Skeletal muscle cell (primary cell): ENCODE results near the gene ARMC5.
"Not testable (repeated sequence)": the region's sequence is repeated elsewhere in the genome, so short reads cannot be mapped to it uniquely, and the experiment has no call there.

ENCODE experiments used
- DNase-seq: peaks from one replicate; pipeline ENCODE4 v3.0.0-alpha.2; 2010; ENCODE audit warnings: low read depth
- H3K4me3 ChIP-seq: 2 replicates; pipeline ENCODE4 v1.5.1; 2011; ENCODE audit warnings: low read depth, mild to moderate bottlenecking, control low read depth, low read length, moderate library complexity

Gene ARMC5, protein sequence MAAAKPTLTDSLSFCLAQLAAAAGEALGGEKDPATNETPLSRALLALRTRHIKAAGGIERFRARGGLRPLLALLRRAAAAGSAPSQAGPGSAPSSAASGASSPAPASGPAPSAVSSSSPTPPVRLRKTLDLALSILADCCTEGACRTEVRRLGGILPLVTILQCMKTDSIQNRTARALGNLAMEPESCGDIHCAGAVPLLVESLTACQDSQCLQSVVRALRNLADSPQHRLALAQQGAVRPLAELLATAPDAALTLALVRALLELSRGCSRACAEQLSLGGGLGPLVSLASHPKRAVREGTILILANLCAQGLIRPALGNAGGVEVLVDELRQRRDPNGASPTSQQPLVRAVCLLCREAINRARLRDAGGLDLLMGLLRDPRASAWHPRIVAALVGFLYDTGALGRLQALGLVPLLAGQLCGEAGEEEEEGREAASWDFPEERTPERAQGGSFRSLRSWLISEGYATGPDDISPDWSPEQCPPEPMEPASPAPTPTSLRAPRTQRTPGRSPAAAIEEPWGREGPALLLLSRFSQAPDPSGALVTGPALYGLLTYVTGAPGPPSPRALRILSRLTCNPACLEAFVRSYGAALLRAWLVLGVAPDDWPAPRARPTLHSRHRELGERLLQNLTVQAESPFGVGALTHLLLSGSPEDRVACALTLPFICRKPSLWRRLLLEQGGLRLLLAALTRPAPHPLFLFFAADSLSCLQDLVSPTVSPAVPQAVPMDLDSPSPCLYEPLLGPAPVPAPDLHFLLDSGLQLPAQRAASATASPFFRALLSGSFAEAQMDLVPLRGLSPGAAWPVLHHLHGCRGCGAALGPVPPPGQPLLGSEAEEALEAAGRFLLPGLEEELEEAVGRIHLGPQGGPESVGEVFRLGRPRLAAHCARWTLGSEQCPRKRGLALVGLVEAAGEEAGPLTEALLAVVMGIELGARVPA

GRCh38 chr16:31458844-31459686 is at the start of gene ARMC5:
Gene ARMC5 (plus strand): TSS chr16:31459501. CDS start chr16:31459525, 24 bp downstream.
- peak; percentile 95 for DNase-seq
- peak within 1 kb of the TSS; percentile 79 for H3K4me3 ChIP-seq

GRCh38 chr16:31410082-31410481 is 49.2 kb upstream of the ARMC5 start:
- H3K4me3 ChIP-seq: no peak overlapping the region
- no peak for DNase-seq

DNA sequence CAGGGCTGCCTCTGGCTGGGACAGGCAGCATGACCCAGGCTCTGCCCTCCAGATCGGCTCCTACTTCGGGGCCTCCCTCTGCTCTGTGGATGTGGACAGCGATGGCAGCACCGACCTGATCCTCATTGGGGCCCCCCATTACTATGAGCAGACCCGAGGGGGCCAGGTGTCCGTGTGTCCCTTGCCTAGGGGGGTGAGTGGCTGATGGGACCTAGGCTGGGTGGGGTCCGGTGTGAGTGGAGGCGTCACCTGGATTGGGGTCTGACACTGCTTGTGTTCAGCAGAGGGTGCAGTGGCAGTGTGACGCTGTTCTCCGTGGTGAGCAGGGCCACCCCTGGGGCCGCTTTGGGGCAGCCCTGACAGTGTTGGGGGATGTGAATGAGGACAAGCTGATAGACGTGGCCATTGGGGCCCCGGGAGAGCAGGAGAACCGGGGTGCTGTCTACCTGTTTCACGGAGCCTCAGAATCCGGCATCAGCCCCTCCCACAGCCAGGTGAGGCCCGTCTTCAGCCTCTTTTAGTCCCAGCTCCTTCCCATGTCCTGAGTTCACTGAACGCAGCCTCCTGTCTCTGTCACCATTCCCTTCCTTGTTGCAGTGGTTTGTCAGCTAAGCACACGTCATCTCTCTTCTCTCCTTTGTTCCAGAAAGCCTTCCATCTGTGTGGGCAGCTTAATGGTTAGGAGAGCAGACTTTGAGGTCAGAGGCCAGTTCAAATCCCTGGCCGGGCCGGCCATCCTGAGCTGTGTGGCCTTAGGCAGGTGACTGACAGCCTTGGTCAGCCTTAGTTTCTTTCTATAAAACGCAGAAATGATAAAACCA is 48.1 kb upstream of the ARMC5 start:
- H3K4me3 ChIP-seq: no peak overlapping the region
- no peak for DNase-seq

GRCh38 chr16:31412750-31413149 is 46.6 kb upstream of the ARMC5 start:
- H3K4me3 ChIP-seq: no peak overlapping the region
- DNase-seq: no peak

- H3K4me3 ChIP-seq: no peak overlapping the region
- no peak for DNase-seq
These were observed 45.9 kb upstream of the ARMC5 start for GRCh38 chr16:31413381-31413780.

DNA sequence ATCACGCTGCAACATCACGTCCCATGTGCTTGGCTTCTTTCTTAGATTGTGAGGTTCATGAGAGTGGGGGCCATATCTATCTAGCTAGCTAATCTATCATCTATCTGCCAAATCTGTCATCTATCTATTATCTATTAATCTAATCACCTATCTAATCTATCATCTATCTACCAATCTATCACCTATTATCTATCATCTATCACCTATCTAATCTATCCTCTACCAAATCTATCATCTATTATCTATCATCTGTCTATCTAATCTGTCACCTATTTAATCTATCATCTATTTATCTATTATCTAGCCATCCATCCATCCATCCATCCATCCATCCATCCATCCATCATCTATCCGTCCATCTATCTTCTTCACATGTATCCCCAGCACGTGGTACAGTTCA is 45.4 kb upstream of the ARMC5 start:
- no peak overlapping the region for H3K4me3 ChIP-seq
- DNase-seq: no peak

DNA sequence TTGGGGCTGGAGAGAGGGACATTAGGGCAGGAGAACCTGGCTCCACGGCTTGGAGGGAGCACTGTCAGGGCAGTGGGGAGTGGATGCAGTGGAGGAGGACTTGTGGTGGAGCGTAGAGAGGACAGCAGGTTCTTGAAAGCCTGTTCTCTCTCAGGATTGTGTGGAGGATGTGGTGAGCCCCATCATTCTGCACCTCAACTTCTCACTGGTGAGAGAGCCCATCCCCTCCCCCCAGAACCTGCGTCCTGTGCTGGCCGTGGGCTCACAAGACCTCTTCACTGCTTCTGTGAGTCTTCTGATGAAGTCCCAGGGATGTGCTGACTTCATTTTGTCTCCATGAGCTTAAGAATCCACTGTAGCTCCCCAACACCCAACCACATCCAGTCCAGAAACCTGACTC is 44.6 kb upstream of the ARMC5 start:
- H3K4me3 ChIP-seq: no peak overlapping the region
- DNase-seq: no peak

GRCh38 chr16:31416371-31416770 is 42.9 kb upstream of the ARMC5 start:
- no peak overlapping the region for H3K4me3 ChIP-seq
- DNase-seq: no peak

DNA sequence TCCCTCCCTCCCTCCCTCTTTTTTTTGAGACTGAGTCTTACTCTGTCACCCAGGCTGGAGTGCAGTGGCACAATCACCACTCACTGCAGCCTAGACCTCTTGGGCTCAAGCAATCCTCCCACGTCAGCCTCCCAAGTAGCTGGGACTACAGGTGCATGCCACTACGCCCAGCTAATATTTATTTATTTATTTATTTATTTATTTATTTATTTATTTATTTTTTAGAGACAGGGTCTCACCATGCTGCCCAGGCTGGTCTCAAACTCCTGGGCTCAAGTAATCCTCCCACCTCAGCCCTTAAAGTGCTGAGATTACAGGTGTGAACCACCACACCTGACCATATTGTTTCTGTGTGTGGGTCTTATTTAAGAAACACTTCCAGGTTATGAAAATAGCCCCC is 42.3 kb upstream of the ARMC5 start:
- H3K4me3 ChIP-seq, DNase-seq: not testable (repeated sequence)

DNA sequence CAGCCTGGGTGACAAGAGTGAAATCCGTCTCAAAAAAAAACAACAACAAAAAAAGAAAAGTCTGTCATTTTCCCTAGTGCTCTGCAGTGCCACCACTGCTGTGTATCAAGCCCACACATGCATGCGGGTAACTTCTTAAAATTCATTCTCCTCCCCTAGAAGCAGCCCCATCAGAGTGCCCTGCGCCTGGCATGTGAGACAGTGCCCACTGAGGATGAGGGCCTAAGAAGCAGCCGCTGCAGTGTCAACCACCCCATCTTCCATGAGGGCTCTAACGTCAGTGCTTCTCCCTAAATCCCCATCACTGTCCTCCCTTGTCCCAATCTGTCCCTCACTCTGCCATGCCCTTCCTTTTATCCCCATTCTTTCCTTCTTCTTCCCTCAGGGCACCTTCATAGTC is 41.4 kb upstream of the ARMC5 start:
- DNase-seq: no peak
- no peak overlapping the region for H3K4me3 ChIP-seq

DNA sequence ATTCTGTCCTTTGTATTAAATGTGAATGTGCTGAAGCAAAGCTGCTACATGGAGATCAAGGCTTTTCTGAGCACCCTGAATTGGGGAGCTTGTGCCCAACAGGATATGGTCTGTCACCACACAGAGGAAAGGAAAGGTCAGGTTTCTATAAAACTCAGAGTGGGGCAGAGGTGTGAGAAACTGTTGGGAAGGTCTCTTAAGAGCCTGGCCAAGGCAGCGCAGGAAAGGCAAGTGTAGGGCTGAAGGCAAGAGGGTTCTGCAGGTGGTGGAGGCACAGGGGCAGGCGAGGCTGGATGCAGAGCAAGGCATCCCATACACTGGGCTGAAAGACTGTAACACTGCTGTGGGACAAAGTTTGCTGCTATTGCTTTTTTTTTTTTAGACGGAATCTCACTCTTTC is 39.3 kb upstream of the ARMC5 start:
- H3K4me3 ChIP-seq: no peak overlapping the region
- DNase-seq: no peak

- no peak overlapping the region for H3K4me3 ChIP-seq
- no peak for DNase-seq
These were observed 37.7 kb upstream of the ARMC5 start for GRCh38 chr16:31421587-31421986.

- no peak overlapping the region for H3K4me3 ChIP-seq
- DNase-seq: no peak
These were observed 36.1 kb upstream of the ARMC5 start for GRCh38 chr16:31423241-31423640.

- no peak for DNase-seq
- no peak overlapping the region for H3K4me3 ChIP-seq
These were observed 35.5 kb upstream of the ARMC5 start for GRCh38 chr16:31423801-31424200.

GRCh38 chr16:31427441-31428278 is 31.6 kb upstream of the ARMC5 start:
- DNase-seq: no peak
- H3K4me3 ChIP-seq: peak overlapping the region; percentile 34

- H3K4me3 ChIP-seq: peak within 1 kb of the TSS; percentile 34
These were observed 31.1 kb upstream of the ARMC5 start, which contains the start of gene COX6A2 for GRCh38 chr16:31428279-31428597. Gene COX6A2 (minus strand): TSS chr16:31428360. CDS start chr16:31428325, 35 bp downstream.

GRCh38 chr16:31428638-31429247 is 30.6 kb upstream of the ARMC5 start:
- H3K4me3 ChIP-seq: no peak overlapping the region
- DNase-seq: no peak

More at GRCh38 chr16:31428279-31428597, 31.1 kb upstream of the ARMC5 start, which contains the start of gene COX6A2:
- no peak for DNase-seq
